Mucosa of descending colon (tissue), 3 donors: ENCODE data around the gene CORO2A. TPM values are rescaled to one million over a fixed set of nuclear protein-coding genes. Genes with fewer than 3 reads are reported as not detected.
A peak's percentile ranks its signal among the peaks of the same experiment; 100 is the strongest.
"Not testable (repeated sequence)": the region's sequence is repeated elsewhere in the genome, so short reads cannot be mapped to it uniquely, and the experiment has no call there.

Source experiments
- ATAC-seq: fragments of 200-7000 bp; cut with Tn5 transposase; one replicate; pipeline ENCODE4 v1.9.1; 2020; ENCODE audit warnings: mild to moderate bottlenecking, moderate library complexity
- DNase-seq, 3 donors: peaks; one replicate each; pipeline ENCODE4 v3.0.0-alpha.2; 2020
- H3K36me3 ChIP-seq: fragments of 200-600 bp; one replicate; pipeline ENCODE4 v1.8.0; 2021; ENCODE audit warnings: low read depth, mild to moderate bottlenecking
- H3K4me1 ChIP-seq: fragments of 200-600 bp; one replicate; pipeline ENCODE4 v1.8.0; 2021; ENCODE audit warnings: low read depth, mild to moderate bottlenecking
- H3K4me3 ChIP-seq: fragments of 200-600 bp; one replicate; pipeline ENCODE4 v1.8.0; 2021; ENCODE audit warnings: mild to moderate bottlenecking
- H3K9me3 ChIP-seq: fragments of 200-600 bp; one replicate; pipeline ENCODE4 v1.8.0; 2021; ENCODE audit warnings: mild to moderate bottlenecking
- intact Hi-C, 2 donors: fragments of 100-400 bp; cut with DNase I in 1 of 2; cut with micrococcal nuclease in 1 of 2; formaldehyde crosslinking; loops; one replicate each; pipeline versions ENCODE4 v1.11.0 to v1.11.1; 2022; cut with DNase I, micrococcal nuclease
- total RNA-seq, 3 donors: library from RNA; stranded (reverse); fragmentation: NEBNext Ultra II Directional in 2 of 3; extraction: Animal tissue kit (Norgen Biotek cat#: 25700) in 2 of 3; gene quantifications; one replicate each; pipeline versions ENCODE4 v1.2.1 to v1.2.4, GENCODE V29; 2021 to 2023
- TF ChIP-seq, protein P1 (sequence below): fragments of 200-600 bp; IDR thresholded peaks from one replicate; pipeline ENCODE4 v1.8.0; 2022; ENCODE audit warnings: antibody characterized with exemption, mild to moderate bottlenecking
- donor health status: DM: no; HTN: no; CAD: no; lungs with moderate emphysema.
- donor health status: DM: no; HTN: no; CAD: no.
- donor health status: DM: no; HTN: yes; CAD: no.

The CORO2A gene
- total RNA-seq, 3 donors from 2014 or later: 25.8 to 56.1 (median 45.0) TPM

DNA sequence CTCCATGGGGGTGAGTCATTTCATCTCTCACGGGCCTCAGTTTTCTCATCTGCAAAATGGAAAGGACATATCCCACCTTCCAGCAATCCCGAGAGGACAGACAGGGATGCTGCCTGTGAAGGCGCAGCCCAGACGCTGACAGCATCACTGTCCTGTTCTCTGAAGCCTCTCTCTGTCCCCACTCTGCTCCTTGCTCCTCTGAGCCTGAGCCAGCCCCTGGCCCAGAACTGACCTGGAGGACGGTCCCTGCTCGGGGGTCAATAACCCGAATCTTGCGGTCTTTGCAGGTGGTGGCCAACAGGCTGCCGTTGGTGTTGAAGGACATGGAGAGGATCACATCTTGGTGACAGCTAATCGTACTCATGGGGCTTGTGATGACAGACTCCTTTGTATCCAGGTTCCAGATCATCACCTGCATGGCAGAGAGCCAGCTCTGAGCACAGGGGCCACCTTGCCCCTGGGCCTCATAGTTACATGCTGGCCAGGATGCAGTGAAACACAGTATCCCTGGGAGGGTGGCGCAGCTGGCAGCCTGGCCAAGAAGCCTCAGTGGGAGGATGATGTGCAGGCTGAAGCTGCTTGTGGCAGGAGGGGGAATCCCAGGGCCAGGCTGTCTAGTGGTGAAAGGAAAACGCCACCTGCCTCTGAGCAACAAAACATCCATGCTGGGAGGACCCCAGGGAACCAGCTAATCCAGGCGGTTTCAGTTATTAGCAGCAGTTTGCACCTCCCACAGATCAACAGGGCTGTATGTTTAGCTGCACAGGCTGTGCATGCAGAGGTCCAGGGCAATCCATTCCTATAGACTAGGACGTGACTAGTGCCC is 59.4 kb downstream of the CORO2A start:
- intact Hi-C loops: no loop called here
- no peak for DNase-seq

DNA sequence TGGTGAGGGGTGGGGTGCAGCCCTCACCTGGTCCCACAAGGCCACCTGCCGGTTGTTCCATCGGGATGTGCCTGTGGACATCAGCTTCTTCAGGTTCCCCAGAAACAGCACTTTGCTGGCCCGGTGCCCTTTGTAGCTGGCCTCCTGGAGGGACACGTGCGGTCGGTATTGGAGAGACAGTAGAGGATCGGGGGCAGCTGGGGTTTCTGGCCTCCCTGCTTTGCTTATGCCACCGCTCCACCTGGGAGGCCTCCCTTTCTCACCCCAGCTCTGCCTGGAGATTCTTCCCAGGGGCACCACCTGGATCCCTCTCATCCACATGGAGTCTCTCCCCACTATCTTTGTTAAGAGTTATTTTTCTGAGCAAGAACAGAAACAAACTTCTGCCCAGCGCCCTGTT is 60.3 kb downstream of the CORO2A start:
- H3K4me3 ChIP-seq: no peak overlapping the region
- TF ChIP-seq, protein P1, sequence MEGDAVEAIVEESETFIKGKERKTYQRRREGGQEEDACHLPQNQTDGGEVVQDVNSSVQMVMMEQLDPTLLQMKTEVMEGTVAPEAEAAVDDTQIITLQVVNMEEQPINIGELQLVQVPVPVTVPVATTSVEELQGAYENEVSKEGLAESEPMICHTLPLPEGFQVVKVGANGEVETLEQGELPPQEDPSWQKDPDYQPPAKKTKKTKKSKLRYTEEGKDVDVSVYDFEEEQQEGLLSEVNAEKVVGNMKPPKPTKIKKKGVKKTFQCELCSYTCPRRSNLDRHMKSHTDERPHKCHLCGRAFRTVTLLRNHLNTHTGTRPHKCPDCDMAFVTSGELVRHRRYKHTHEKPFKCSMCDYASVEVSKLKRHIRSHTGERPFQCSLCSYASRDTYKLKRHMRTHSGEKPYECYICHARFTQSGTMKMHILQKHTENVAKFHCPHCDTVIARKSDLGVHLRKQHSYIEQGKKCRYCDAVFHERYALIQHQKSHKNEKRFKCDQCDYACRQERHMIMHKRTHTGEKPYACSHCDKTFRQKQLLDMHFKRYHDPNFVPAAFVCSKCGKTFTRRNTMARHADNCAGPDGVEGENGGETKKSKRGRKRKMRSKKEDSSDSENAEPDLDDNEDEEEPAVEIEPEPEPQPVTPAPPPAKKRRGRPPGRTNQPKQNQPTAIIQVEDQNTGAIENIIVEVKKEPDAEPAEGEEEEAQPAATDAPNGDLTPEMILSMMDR: no peak
- no peaks in the 10 kb centered on the region for H3K36me3 ChIP-seq
- no peaks in the 10 kb centered on the region for H3K9me3 ChIP-seq
- no peaks in the 10 kb centered on the region for H3K4me1 ChIP-seq
- no peak for DNase-seq
- intact Hi-C loops: no loop called here
- ATAC-seq: no peak

More for the DNA sequence above, 59.4 kb downstream of the CORO2A start:
- TF ChIP-seq, protein P1: no peak
- Histone ChIP-seq H3K36me3 (no peaks in the 10 kb centered on the region), H3K4me3 (no peak overlapping the region), H3K4me1 (no peaks in the 10 kb centered on the region), H3K9me3 (no peaks in the 10 kb centered on the region)
- no peak for ATAC-seq

DNA sequence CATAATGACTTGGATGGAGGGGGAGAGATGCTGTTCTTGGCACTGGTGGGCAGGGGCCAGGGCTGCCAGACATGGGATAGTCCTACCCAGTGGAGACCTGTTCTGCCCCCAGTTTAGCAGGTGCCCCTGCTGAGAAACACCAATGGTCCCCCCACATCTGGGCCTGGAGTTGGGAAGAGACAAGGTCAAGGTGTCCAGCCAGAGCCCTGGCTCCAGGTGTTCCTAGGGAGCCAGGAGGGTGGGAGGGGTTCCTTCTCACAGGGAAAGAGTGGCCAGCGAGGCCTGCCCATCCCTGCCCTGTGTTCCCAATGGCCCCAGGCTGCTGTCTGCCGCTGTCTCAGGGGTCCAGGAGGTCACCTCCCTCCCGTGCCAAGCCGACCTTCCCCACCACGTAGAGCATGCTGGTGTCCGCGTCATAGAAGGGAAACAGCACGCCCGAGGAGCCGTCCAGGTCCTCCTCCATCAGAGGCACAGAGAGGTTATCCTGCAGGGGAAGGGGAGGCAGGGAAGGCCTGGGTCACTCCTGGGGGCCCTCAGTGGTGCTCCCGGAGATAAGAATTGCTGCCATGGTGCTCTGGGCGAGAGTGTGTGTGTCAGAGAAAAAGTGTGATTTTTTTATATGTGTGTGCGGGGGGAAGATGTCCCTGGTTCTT is 61.7 kb downstream of the CORO2A start:
- intact Hi-C loops: no loop called here
- TF ChIP-seq, protein P1: no peak
- Histone ChIP-seq H3K4me3 (no peak overlapping the region), H3K9me3 (no peaks in the 10 kb centered on the region), H3K36me3 (no peaks in the 10 kb centered on the region), H3K4me1 (no peaks in the 10 kb centered on the region)
- ATAC-seq (no peak), DNase-seq (no peak)

DNA sequence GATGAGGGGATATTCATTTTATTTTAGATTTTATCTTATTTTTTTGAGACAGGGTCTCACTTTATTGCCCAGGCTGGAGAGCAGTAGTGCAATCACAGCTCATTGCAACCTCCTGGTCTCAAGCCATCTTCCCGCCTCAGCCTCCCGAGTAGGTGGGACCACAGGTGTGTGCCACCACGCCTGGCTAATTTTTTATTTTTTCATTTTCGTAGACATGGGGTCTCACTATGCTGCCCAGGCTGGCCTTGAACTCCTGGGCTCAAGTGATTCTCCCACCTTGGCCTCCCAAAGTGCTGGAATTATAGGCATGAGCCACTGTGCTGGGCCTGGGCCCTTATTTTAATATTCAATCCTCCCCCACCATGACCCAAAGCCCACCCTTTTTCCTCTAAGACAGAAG is 62.4 kb downstream of the CORO2A start:
- H3K36me3 ChIP-seq, DNase-seq, H3K4me1 ChIP-seq, H3K4me3 ChIP-seq, ATAC-seq, intact Hi-C loops, H3K9me3 ChIP-seq: not testable (repeated sequence)

DNA sequence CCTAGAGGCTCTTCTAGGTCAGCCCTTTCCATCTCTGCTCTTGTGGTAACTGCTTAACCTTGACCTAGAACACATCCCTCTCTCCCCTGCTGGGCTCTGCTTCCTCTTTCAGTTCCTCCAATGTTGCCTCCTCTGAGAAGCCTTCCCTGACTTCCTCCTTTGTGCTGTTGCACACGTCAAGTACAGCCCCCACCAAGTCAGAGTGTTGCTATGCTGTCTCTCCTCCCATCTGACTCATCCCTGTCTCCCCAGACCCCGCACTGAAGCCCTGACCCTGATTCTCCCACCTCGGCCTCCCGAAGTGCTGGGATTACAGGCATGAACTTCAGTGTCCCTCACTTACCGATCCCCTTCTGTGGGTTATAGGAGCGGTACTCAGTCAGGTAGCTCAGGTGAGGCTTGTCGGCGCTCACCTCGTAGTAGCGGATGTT is 63.0 kb downstream of the CORO2A start:
- no peak overlapping the region for H3K4me3 ChIP-seq
- H3K4me1 ChIP-seq: no peaks in the 10 kb centered on the region
- TF ChIP-seq, protein P1: no peak
- no peaks in the 10 kb centered on the region for H3K9me3 ChIP-seq
- DNase-seq (no peak), ATAC-seq (peak; percentile 72)
- H3K36me3 ChIP-seq: no peaks in the 10 kb centered on the region
- intact Hi-C loops: no loop called here

DNA sequence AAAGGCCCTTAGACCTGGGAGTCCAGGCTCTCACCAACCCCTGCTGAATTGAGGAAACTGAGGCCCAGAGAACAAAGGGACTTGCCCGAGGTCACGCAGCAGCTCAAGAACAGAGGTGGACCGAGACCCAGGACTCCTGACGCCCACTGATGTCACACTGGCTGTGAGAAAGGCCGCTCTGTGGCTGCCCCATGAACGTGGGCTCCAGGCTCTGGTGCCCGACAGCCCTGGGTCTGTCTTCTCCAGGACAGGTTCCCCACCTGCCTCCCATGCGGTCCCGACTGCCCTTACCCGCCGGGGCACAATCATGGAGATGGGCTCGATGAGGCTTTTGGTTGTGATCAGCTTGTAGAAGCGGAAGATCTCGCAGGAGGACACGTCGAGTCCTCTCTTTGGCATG is 64.1 kb downstream of the CORO2A start:
- no peak for DNase-seq
- intact Hi-C loops: no loop called here
- Histone ChIP-seq H3K9me3 (no peaks in the 10 kb centered on the region), H3K4me3 (no peak overlapping the region), H3K36me3 (no peaks in the 10 kb centered on the region), H3K4me1 (no peaks in the 10 kb centered on the region)
- no peak for ATAC-seq
- TF ChIP-seq, protein P1: no peak
